ENCODE results near the gene EEF2KMT.

DNA sequence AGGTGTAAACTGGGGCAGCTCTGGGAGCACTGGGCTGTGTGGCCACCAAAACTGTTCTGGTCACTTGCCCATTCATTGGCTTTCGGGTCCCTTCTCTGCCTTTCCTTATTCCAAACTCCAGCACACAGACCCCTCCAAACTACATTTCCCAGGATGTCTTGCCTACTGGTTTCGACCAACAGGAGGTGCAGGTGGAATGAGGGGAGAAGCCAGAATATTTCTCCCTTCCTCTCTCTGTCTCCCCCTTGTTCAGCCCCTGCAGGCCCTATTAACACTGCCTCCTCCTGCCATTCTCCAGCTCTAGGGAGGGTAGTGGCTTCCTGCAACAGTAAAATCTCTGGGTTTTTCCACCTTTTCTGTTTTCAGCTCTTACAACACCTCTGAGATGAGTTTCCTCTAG lies 50.7 kb downstream of the EEF2KMT start:
- TF ChIP-seq POLR2AphosphoS5 (IDR thresholded peaks at IDR 0.05; ENCODE audit: insufficient read depth, low read depth, low read length) (no peak), POLR2A (IDR thresholded peaks at IDR 0.05; ENCODE audit: low read depth, low read length) (no peak), EZH2 (IDR thresholded peaks at IDR 0.05; ENCODE audit: borderline replicate concordance, low read depth, low read length, severe bottlenecking) (no peak)
- TF ChIP-seq, protein P1, sequence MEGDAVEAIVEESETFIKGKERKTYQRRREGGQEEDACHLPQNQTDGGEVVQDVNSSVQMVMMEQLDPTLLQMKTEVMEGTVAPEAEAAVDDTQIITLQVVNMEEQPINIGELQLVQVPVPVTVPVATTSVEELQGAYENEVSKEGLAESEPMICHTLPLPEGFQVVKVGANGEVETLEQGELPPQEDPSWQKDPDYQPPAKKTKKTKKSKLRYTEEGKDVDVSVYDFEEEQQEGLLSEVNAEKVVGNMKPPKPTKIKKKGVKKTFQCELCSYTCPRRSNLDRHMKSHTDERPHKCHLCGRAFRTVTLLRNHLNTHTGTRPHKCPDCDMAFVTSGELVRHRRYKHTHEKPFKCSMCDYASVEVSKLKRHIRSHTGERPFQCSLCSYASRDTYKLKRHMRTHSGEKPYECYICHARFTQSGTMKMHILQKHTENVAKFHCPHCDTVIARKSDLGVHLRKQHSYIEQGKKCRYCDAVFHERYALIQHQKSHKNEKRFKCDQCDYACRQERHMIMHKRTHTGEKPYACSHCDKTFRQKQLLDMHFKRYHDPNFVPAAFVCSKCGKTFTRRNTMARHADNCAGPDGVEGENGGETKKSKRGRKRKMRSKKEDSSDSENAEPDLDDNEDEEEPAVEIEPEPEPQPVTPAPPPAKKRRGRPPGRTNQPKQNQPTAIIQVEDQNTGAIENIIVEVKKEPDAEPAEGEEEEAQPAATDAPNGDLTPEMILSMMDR (IDR thresholded peaks at IDR 0.05; ENCODE audit: extremely low read depth in 1 of 2, insufficient read depth in 1 of 2, low read depth in 1 of 2, low read length in 2 of 2) = no peak

Data from endothelial cell of umbilical vein (primary cell).